Right renal pelvis (tissue), 4 donors: ENCODE results near the gene FHIT. TPM values are rescaled to one million over a fixed set of nuclear protein-coding genes. Genes with fewer than 3 reads are reported as not detected.
"Not testable (repeated sequence)": the region's sequence is repeated elsewhere in the genome, so short reads cannot be mapped to it uniquely, and the experiment has no call there.

ENCODE experiments used
- DNase-seq, 4 donors: peaks; one replicate each; pipeline ENCODE4 v3.0.0-alpha.2; 2013; ENCODE audit warnings: low read depth in 4 of 4, low spot score in 3 of 4, missing footprints in 1 of 4
- polyA plus RNA-seq, 4 donors: library from polyadenylated mRNA; unstranded; fragments of 120-200 nt; gene quantifications; one replicate each; pipeline ENCODE4 v1.2.1, GENCODE V29; 2013; ENCODE audit not compliant: insufficient read length in 4 of 4

Gene FHIT
- polyA plus RNA-seq, 4 donors, result 24.5 to 27.4 (median 26.6) TPM

DNA sequence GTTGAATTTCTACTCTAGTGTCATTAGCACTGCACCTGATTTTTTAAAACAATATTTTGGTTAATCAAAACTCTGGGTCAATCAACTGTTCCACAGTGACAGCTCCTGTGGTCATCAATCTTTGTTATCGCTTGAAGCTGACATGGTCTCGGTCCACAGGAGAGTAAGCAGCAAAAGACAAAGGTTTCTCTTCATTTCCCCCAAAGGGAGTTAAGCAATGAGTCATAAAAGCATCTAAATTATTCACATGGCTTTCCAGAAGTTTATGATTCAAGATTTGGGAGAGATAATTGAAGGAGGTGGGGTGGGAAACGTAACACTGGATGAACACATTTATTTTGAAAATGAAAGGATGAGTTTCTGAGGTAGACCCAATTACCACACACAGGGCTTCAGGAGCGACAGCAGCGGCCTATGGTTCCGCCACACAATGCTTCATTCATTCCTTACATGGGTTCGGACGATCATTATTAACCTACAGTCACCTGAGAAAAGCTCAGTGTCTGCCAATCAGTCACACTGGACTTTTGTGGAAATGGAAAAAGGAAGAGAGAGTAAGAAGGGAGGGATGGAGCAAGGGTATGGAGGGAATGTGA lies 505.1 kb downstream of the FHIT start:
- no peak for DNase-seq

DNA sequence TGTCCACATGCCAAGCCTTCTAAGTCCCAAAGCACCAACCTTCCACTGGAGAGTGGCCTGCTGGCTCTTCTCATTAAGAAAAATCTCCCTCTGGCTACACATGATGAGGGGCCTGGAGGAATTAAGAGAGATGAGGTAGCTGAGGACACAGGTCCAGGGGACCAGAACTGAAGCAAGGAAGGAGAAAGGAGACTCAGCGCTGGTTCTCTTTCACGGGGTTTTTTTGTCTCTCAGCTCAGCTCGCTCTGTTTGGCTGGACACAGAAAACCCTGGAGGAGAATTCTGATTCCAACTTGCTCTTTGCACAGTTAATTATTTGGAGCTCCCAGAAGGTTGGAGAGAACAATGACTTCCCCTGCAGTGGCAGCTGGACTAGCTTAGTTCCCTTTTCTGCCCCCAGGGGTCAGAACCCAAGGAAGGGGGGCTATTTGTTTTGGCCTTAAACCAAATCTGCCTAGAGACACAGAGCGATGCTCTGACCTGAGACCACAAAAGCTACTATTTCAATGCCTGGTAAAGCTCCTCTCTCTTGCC lies 507.6 kb downstream of the FHIT start:
- DNase-seq, result peak; percentile 41 to 74 (median 64)

DNA sequence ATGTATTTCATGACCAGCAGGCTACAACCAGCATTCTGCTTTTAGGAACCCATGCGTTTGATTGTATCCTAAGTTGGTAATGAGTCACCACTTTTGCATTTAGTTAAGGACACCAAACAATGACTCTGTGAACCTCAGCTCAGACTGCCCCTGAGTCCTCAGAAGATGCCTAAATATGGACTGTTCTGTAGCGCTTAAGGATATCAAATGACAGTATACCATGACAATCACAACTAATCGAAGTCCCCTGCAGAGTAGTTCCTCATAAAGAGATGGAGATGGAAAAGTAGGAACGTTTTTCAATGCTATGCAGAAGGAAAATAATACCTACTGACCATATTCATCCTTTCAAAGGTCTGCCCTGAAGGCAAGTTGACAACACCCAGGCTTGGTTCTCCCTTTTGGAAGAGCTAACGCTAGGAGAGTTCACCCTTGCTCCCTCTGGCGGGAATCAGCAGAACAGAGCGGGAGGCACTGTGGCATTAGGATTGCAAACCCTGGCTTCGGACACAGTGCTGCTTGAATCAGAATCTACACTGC lies 508.6 kb downstream of the FHIT start:
- DNase-seq, result no peak

DNA sequence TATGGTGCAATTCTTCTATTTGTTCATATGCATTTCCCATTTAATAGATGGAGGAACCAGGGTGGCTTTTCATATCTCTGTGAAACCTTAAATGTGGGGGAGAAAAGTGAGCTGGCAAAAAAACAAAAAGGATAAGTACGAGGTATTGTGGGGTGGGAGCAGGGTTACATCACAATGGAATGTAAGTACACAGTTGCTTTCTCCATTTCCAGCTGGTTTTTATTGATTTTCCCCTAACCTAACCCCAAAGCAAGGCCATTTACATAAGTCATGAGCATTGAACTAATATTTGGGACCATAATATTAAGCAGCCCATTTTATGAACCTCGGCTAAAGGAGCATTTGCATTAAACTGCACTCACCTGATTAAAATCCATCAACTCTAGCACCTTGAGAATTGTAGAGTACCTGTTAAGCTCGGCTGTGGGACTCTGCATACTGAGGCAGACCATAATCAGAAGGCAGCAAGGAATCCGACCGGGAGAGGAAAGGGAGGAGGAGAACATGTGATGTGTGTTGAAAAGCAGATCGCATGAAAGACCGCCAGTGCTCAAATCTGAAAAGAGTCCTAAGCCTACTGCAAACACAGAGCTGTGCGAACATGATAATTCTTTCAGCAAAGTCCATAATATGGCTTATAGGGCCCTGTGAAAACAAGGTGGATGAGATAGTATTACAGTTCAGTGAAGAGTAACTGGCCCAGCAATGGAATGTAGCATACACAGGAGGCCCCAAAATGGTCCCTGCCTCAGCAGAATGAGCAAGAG lies 513.4 kb downstream of the FHIT start:
- no peak for DNase-seq

DNA sequence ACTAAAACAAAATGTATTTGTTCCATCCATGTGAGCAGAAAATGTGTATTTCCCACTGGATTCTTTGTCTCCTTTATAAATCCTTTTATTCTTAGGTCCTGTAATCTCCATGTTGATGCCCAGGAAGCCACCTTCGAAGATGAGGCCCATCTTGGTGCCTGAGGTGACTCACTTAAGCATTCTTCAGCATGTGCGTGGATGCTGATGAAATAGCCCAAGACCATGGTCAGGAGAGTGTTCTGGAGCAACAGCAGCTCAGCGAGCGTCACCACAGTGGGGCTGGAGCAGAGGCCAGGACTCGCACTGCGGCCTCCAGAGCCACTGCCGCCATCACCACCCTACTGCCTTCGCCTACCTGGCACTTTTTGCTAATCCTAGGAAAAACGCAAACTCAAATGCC lies 520.9 kb downstream of the FHIT start:
- no peak for DNase-seq

DNA sequence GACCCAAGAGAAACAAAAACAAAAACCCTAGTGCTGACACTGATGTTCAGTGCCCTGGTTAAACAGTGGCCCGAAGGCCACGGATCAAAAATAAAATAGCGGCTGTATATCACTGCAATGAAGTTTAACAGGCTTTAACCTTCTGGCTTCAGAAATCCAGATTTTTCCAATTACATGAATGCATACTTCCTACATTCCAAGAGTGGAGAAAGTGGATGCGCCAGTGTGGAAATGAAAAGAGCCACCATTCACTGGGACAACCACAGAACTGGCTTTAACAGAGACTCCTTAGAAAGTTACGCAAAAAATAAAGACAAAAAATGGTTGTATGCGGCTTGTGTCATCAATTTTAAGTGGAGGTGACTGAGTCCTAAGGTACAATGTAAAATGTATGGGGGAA lies 522.2 kb downstream of the FHIT start:
- no peak for DNase-seq

DNA sequence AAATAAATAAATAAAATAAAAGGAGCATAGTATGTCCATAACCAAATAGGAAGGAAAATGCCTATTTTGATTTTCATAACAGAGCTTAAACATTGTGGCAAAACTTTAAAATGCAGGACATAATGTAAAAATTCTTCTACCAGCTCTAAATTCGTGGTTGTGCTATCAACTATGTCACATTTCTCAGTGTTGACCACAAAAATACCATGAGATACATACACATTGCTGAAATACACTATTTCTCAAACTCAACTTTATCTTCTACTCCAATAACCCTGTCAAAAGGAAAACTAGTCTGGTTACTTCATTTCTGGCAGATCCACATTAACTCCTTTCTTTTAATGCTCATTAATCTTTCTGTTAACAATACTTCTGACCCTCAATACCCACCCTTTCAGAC lies 523.2 kb downstream of the FHIT start:
- DNase-seq, result no peak

DNA sequence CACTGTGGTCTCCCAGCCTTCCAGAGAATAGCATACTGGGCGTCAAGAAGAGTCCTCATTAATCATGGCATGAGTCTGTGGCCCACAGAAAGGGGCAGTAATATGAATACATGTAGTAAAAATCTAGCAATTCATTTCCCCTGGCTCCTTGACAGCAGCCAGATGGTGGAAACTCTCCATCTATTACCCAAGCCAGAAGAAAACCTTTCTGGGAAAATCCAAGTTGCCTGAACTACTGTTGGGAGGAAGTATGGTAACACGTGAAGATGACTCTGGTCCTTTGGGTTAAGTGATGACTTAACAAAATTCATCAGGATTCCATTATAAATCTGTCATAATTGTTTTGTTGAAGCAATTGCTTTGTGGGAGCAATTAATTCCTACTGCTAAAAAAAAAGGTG lies 530.5 kb downstream of the FHIT start:
- no peak for DNase-seq

DNA sequence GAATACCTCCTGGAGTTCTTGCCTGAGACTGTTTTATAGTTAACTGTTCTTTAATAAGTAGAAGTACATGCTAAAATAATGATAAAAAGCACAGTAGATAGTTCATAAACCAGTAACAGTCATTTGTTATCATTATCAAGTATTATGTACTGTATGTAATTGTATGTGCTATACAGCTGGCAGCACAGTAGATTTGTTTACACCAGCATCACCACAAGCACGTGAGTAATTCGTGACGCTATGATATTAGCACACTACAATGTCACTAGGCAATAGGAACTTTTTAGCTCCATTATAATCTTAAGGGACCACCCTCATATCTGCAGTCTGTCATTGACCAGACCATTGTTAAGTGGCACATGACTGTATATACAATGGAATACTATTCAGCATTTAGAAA lies 534.7 kb downstream of the FHIT start:
- DNase-seq, result no peak

DNA sequence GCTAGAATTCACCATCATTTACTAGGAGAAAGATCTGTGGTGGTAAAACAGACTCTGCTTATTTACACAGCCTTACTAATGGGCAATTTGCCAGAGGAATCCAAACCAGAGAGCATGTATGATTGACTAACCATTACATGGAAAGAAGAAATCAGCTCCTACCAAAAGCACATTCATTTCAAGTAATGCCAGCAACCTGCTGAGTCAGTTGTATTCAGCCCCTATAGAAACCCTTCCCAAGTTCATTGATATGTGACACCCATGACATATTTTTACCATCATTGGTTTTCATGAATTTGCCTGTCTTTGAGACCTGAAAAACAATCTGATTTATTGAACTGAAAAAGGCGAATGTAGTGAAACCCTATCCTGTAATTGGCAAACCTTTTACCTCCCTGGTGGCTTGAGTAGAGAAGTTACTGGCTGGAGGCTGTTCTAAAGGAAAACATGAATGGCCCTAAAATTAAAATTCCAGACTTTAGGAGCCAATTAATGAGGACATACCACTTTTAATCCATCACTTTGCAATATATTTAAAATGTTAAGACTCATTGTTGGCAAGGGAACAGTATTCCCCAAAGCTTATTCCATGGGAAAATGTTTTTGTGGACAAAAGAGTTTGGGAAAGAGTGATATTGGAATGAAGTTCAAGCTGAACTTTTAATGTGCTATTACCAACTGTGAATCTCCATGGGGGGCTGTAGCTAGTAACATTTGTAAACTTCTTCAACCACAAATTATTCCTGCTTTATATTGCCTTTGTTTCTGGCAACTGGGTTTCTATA lies 542.9 kb downstream of the FHIT start:
- no peak for DNase-seq

DNA sequence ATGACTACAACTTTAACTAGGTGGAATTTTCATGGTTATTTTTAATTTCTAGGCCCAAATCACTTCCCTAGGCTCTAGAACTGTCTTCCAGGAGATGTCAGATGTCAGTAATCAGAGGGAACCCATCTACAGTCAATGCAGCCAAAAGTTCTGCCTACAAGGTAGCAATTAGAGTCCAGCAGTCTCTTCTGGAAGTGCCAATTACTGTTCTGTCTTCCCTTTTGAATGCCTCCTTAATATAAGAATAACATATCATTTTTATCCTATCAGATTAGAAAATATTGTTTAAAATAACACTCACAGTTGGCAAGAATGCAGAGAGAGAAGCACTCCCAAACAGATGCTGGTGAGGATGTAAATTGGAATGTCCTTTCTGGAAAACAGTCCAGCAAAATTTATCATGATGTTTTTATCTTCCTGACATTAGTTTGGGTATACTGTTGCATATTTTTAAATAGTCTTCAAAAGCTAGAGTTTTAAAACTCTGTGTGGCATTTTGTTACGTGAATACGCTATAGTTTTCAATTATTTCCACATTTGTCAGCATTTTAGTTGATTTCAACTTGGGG lies 543.7 kb downstream of the FHIT start:
- no peak for DNase-seq

DNA sequence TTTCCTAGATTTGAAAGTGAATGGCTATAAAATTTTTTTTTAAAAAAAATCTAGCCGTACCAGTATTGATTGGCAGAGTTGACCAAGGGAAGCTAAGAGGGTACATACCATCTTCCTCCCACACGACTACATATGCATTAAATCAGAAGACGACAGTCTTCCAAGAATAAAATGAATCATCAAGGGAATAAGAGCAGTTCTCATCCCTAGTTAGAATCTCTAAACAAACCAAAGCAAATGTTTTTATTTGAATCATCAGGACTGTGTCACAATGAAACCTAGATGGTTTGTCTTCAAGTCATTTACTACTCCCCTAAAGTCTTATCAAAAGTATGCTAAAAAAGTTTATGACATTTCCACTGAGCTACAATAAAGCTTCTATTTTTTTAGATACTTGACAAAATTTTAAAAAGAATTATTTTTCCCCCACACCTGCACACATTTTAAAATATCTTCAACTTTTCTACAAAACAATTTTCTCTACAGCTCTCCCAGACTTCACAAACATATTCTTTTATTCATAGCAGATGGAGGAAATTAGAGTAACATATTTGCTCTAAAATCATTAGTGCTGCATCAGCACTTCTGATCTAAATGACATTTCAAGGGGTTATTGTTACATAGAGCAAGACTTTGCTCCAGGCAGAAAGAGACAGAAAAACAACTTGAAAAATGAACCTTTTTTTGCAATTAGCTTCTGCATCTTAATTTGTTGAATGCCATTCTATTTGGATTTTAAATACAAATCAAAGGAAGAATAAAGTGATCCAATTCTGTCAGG lies 547.1 kb downstream of the FHIT start:
- DNase-seq, result no peak

DNA sequence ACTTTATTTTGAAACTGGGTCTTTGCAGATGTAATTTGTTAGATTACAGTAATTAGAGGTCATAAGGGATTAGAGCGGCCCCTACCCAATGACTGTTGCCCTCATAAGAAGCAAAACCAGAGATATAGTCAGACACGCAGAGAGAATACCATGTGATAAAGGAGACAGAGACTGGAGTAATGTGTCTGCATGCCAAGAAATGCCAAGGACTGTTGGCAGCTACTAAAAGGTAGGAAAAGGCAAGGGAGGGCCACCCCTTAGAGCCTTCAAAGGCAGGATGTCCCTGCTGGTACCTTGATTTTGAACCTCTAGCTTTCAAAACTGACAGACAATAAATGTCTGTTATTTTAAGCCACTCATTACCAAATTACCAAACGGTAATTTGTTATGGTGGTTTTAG lies 548.2 kb downstream of the FHIT start:
- DNase-seq, result no peak

DNA sequence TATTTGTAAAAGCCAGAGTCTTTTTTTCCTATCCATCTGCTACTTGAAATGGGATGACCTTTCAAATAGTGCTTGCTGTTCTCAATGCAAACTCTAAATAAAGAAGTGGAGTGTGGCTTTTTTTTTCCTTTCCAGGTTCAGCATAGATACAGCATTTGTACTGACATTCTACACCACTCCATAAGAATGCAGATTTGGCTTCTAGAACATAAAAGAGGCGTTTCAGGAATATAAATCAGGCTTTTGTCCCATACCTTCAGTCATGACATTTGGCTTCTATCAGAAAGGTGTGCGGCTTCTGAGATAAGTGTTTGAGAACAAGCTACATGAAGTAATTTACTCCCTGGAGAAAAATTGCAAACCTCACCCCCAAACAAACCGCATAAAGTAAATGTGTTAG lies 553.1 kb downstream of the FHIT start:
- no peak for DNase-seq

DNA sequence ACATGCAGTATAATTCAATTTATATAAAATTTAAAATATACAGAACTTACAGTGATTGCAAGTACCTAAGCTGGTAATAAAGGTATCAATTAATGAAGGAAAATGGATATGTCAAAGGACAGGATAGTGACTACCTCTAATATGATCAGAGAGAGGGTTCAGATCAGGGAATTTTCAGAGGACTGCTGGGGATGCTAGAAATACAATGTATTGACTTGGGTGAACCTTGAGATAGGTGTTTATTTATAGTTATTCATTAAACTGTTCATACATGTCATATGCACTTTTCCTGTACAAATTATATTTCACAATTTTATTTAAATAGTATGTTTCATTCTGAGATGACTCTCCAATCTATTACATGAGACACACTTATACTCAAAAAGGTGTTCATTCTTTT lies 554.1 kb downstream of the FHIT start:
- DNase-seq, result no peak

DNA sequence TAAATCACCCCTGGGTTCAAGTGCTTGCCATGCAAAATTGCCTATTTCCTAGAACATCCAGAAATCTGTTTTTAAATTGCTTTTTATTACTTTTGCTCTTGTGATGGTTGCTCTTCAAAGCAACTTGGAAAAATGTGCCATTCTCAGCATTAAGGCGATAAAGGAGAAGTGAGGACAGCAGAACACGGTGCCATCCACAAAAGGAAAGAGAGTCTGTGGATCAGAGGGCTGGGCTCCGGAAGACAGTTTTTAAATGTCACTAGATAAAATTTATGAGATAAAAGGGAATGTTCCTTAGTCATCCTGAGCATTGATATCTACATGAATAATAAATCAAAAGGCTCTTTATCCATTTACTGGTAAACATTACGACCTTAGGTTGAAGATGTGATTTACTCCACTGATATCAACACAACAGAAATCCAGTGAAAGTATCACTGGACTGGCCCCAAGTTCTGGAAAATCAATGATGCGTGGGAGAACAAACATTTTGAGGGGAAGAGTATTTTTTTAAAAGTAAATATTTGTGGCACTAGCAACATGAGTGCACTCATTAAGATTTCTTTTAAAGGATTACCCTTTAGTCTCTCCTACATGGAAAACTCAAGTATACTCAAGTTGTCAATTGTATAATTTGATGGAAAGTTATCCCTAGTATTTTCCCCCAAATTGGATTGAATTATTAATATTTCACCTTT lies 554.7 kb downstream of the FHIT start:
- no peak for DNase-seq

DNA sequence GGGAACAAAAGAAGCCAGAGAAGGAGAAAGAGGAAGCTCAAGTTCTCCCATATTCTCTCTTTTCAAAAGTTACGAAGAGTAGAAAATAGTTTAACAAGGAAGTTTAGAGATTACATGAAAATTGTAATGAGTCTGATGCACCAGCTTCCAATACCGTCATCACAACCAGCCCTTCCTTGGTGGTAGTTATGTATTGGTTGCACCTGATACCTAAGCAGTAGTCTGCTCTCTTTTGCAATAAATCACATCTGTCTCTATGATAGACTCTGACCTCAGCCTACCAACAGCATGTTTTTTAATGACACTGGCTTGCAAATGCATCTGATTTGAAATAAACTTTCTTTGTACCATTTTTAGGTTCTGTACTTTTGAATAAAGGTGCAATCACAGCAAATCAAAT lies 575.8 kb downstream of the FHIT start:
- DNase-seq, result no peak

DNA sequence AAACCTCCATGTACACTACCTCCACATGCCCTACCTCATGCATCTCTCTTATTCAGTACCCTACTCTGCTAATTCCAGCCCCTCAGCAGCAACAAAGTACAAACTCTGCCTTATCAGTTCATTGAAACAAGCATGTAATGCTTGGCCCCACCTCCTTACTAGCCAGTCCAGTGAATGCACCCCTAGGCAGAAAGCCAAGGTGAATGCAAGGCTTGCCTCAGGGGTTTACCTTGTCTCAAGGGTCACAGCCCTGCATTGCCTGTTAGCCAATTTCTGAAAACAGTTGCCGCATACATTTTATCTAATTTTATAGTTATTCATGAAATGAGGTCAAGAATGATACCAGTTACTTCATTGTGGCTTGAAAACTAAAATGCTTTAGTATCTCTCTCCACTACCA lies 576.4 kb downstream of the FHIT start:
- no peak for DNase-seq

DNA sequence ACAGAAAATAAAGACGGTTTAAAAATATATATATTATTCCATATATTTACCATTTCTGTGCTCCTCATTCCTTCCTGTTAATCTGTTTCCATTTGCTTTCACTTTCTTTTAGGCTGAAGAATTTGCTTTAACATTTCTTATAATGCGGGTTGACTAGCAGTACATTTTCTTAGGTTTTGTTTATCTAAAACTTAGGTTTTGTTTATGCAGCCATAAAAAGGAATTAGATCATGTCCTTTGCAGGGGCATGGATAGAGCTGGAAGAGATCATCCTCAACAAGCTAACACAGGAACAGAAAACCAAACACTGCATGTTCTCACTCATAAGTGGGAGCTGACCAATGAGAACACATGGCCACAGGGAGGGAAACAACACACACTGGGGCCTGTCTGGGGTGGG lies 578.1 kb downstream of the FHIT start:
- DNase-seq, result no peak

DNA sequence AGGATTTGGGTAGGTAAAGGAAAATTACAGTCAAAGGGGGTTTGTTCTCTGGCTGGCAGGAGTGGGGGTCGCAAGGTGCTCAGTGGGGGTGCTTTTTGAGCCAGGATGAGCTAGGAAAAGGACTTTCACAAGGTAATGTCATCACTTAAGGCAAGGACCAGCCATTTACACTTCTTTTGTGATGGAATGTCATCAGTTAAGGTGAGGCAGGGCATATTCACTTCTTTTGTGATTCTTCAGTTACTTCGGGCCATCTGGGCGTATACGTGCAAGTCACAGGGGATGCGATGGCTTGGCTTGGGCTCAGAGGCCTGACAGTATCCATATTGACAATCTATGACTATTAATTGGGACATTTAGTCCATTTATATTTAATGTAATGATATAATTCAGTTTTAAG lies 578.9 kb downstream of the FHIT start:
- DNase-seq, result not testable (repeated sequence)
